NOMO-1 treated with dmso at 0.1 percent for 144 hours (cell line): Measurements from ENCODE around the gene NSD2.
"Not testable (repeated sequence)": the region's sequence is repeated elsewhere in the genome, so short reads cannot be mapped to it uniquely, and the experiment has no call there.

ENCODE experiments used
- DNase-seq: peaks from one replicate; lab custom pipeline; 2025; ENCODE audit not compliant: unreplicated experiment; lab: John Stamatoyannopoulos, UW

Gene NSD2

GRCh38 chr4:1870578-1871443, at the start of gene NSD2:
Gene NSD2, plus strand, starts transcription at chr4:1871393. Its CDS starts 29,262 bp downstream, at chr4:1900655.
- peak; percentile 72 for DNase-seq

- DNase-seq = no peak
Observed at GRCh38 chr4:1821679-1822567, 49.3 kb upstream of the NSD2 start.

GRCh38 chr4:1822568-1823544, 48.3 kb upstream of the NSD2 start:
- DNase-seq = no peak

GRCh38 chr4:1823545-1823932, 47.7 kb upstream of the NSD2 start:
- no peak for DNase-seq

DNA sequence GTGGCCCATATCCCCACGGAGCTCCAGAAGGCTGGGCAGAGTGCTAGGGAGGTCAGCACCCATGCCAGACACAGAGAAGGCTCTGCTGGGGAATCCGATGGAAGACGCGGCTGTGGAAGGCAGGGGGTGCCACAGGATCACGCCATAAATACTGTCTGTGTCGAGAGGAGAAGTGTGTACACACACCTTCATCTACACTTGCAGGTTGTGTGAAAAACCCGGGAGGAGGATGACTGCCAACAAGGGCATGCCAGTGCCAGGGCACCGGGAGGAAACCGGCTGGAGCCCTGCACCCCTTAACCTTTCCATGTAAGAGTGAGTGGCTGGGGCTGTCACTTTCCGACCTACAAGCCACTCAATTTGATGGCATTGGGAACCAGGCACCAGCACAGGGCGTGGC, 46.4 kb upstream of the NSD2 start:
- no peak for DNase-seq

DNA sequence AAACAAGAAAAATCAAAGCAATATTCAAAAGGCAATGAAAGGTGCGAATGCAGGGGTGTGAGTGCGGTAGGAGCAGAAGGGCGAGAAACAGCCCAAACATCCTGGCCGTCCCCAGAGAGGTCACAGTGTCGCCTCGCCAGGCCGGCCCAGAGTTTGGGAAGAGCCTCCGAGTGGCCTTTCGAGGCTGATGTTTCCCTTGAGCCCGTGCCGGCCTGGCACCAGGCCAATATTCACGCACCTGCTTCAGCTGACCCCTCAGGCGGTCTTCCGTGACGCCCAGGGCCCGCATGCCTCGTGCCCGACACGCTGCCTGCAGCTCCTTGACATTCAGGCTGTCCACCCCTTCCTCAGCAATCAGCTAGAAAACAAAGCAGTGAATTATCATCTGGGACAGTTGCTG, 45.9 kb upstream of the NSD2 start:
- no peak for DNase-seq

DNA sequence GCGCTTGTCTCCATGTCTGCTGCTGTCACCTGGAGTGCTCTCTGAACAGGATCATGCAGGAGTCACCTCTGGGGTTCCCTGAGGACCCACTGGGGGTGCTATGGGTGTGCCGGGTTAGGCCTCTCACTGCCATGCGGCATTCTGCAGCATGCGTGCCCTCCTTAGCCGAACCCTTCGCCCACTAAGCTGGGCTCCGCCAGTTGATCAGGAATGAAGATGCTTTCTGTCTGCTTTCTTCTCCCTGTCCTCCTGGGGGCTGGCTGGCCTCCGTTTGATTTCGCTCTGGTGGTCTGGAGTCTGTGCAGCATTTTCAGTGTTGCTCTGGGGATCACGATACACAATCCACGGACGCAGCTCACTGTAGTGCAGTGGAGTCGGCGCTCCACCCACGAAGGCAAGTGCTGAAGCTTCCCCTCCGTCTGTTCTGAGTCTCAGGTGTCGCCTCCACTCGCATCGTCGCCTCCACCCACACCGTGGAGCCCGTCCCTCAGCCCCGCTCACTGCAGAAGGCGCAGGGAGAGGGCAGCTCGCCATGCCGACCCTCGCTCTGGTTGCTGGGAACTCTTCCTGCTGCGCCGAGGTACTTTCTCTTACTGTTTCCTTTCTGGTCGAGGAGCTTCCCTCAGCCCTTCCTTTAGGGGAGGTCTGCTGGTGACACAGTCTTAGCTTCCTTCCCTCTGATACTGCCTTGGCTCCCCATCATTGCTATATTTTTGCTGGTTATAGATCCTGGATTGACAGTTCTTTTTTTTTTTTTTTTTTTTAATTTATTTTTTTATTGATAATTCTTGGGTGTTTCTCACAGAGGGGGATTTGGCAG, 44.5 kb upstream of the NSD2 start:
- DNase-seq = no peak

DNA sequence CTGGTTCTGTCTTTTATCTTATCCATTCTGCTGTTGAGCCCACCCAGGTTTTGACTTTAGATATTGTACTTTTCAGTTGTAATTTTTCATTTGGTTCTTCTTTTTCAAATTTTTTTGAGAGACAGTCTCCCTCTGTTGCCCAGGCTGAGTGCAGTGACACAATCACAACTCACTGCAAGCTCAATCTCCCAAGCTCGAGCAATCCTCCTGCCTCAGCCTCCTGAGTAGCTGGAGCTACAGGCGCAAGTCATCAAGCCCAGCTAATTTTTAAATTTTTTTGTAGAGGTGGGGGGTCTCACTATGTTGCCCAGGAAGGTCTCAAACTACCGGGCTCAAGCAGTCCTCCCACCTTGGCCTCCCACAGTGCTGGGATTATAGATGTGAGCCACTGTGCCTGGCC, 41.0 kb upstream of the NSD2 start:
- DNase-seq = no peak

DNA sequence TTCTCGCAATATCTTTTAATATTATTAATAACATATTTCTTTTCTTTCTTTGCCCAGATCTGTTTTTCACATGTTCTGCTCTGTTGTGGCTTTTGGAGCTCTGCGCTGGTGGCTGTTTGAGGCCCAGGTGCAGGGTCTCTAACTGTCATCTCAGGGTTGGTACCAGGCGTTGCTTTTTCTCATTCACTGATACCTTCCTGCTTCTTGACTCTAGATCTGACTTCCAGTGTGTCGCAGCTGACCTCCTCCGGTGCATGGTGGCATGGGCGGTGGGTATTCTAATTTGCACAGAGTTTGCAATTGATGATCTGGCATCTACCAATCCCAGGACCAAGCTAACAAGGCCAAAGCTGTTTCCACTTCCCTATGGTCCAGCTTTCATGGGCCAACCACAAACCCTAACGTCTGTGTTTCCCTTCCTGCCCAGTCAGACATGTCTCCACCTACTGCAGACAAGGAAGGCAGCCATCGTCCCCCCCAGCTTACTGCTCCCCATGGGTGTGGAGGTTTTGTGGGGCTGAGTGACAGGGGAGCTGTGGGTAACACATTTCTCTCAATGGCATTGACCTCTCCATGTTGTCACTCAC, 40.5 kb upstream of the NSD2 start:
- peak; percentile 5 for DNase-seq

- DNase-seq = no peak
Observed at GRCh38 chr4:1831331-1831730, 39.9 kb upstream of the NSD2 start.

DNA sequence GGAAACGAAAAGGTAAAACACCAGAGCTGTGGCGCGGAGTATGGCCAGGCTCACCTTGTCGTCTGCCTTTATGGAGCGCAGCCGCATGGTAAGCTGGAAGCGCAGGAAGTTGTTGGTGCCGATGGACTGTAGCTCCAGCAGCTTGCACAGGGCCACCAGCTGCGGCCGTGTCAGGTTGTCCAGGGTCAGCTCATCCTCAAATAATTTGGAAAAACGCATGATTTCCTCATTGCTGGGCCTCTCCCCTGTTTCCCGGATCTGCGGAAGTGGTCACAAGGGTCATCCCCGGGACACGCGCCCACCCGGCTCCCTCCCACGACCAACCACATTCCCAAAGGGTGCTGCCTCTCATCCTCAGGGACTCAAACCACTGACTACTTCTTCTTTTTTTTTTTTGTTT, 38.5 kb upstream of the NSD2 start:
- no peak for DNase-seq

DNA sequence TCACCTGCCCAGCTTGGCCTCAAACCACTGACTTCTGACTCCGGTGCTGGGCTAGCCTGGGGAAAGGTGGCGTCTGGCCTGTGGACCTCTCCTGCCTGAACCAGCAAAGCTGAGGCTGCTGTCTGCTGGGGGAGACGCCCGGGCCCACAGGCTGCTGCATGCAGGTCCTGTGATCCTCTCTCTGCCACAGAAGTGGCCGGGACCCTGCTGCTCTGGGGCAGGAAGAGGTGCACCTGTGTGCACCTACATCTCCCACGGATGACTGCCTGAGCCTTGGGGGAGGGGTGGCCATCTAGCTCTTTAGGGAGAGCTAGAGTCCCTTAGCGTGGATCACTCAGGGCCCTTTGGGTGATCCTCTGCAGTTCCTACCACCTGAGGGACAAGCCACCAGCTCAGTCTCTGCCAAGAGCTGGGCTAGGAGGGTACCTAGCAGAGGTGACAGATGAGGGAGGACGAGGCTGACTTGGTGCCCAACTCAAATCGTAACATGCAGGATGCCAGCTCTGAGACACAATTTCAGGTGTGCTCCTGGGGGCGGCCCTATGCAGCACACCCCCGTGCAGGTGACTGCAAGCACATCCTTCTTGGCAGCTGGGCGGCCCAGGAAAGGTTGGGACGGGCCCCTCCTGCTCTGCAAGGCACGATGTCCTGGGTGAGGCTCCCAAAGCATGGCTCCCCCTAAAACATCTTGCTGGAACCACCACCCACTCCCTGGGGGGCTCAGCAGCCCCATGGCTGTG, 37.7 kb upstream of the NSD2 start:
- no peak for DNase-seq

DNA sequence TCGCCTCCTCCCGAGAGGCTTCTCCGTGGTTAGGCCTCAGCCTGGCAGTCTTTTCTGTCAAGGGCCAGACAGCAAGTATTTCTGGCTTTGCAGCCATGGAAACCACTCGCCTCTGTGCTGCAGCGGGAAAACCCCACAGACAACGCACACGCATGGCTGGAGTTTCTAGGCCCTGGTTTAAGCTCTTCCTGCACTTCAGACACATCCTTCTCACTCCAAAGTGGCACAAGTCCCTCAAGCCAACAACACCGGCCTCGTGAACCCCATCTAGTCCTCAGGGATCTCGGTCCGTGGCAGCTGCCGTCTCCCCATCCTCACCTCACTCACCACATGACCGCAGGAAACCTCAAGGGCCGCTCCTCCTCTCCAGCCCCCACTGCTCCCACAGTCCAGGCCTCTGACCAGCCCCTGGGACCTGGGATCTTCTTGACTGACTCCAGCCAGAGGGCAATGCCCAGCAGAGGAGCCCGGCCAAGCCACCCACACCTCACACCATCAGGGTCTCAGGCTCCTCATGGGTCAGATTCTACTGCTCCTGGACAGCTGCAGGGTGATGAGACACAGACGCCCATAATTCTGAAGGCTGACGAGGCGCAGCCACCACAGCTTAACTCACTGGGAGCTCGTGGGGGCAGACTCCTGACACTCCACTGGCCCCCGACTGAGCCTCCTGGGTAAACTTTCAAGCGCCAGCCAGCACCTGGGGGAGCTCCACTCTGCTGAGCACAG, 37.0 kb upstream of the NSD2 start:
- no peak for DNase-seq

DNA sequence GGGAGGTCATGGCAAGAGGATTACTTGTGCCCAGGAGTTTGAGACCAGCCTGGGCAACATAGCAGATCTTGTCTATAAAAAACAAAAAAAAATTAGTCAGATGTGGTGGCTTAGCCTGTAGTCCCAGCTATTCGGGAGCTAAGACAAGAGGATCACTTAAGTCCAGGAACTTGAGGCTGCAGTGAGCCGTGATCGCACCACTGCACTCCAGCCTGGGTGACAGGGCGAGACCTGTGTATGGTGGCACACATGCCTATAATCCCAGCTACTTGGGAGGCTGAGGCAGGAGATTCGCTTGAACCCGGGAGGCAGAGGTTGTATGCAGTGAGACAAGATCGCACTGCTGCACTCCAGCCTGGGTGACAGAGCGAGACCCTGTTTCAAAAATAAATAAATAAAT, 35.4 kb upstream of the NSD2 start:
- DNase-seq = not testable (repeated sequence)

- DNase-seq = no peak
Observed at GRCh38 chr4:1836650-1837049, 34.5 kb upstream of the NSD2 start.

DNA sequence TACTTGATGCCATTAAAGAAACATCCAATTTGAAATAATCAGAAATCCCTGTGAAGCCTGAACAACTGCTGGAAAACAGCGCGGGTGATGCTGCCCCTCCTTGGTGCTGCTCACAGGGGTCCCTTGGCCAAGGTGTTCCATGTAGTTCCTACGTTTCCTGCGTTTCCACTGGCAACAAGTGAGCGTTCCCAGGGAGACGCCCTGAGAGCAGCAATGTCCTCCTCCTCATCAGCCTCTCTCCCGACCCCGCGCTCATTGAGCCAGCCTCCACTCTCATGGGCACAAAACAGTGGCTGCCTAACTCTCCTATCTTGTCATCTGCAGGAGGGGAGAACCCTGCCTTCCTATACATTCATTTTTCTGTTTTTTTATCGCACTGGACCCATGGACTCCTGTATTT, 34.1 kb upstream of the NSD2 start:
- no peak for DNase-seq

GRCh38 chr4:1839282-1839681, 31.9 kb upstream of the NSD2 start:
- no peak for DNase-seq

DNA sequence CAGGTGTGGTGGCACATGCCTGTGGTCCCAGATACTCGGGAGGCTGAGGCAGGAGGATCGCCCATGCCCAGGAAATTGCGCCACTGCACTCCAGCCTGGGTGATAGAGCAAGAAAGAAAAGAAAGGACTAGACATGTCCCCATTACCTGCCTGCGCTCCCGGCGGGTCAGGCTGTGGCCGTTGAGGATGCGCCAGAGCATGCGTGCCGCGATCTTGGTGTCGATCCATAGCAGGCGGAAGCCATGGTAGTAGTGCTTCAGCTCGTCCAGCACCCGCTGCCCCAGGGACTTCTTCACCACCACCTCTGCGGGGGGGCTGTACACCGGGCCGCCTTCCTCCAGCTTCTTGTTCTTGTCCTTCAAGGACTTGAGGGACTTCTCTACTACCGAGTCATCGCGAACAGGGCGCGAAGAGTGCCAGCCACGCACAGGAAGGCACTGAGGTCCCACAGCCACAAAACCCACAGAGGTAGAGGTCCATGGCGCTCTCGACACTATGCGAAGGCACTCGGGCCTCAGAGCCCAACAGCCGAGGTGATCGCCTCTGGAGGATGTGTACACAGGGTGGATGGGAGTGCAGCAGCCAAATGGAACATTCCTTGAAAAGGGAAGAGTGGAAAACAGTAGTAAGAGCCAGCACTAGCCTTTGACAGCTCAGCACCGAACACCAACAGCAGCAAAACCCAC, 29.8 kb upstream of the NSD2 start:
- DNase-seq = no peak
